H1 (cell line): Measurements from ENCODE around the gene ZNF423. TPM values are rescaled to one million over a fixed set of nuclear protein-coding genes. Genes with fewer than 3 reads are reported as not detected.
A peak's percentile ranks its signal among the peaks of the same experiment; 100 is the strongest.

Experiments used
- CTCF ChIA-PET: fragments of 300-600 bp; sonication (Branson Sonifier 250); formaldehyde crosslinking; loops from one replicate; lab custom pipeline; 2021; ENCODE audit not compliant: partially characterized antibody; lab: Charles Lee
- POLR2A ChIA-PET: fragments of 300-600 bp; sonication (Branson Sonifier 250); formaldehyde crosslinking; loops from one replicate; lab custom pipeline; 2021; ENCODE audit warnings: inconsistent platforms; ENCODE audit not compliant: partially characterized antibody; lab: Charles Lee
- DNase-seq, 2 experiments: peaks; one replicate each; pipeline versions ENCODE4 v3.0.0 to v3.0.0-alpha.2; 2010 to 2022; ENCODE audit warnings: low spot score in 2 of 2, low read depth in 1 of 2, mixed read lengths in 1 of 2
- FAIRE-seq: peaks from 2 replicates; lab custom pipeline; 2011; peaks lifted over from hg19 to GRCh38; lab: Jason Lieb, UNC
- H2AFZ ChIP-seq: 2 replicates; pipeline ENCODE4 v1.8.1; 2012; ENCODE audit warnings: low read length, inconsistent platforms
- H2AK5ac ChIP-seq: 2 replicates; pipeline ENCODE4 v1.6.1; 2013; ENCODE audit warnings: low read depth, low read length
- H2BK120ac ChIP-seq: replicated peaks from 2 replicates; pipeline ENCODE3; 2013; ENCODE audit warnings: low read depth, low read length, inconsistent platforms
- H2BK12ac ChIP-seq: 2 replicates; pipeline ENCODE4 v1.6.1; 2013; ENCODE audit warnings: low read depth, low read length
- H2BK15ac ChIP-seq: 2 replicates; pipeline ENCODE4 v1.6.1; 2013; ENCODE audit warnings: low read length
- H2BK20ac ChIP-seq: 2 replicates; pipeline ENCODE4 v1.6.1; 2013; ENCODE audit warnings: low read length
- H2BK5ac ChIP-seq: 2 replicates; pipeline ENCODE4 v1.6.1; 2013; ENCODE audit warnings: low read depth, low read length
- H3K14ac ChIP-seq: 2 replicates; pipeline ENCODE4 v1.6.1; 2013; ENCODE audit warnings: inconsistent platforms; ENCODE audit not compliant: insufficient read length
- H3K18ac ChIP-seq: 2 replicates; pipeline ENCODE4 v1.6.1; 2013; ENCODE audit warnings: low read length; ENCODE audit errors: extremely low read depth
- H3K23ac ChIP-seq: 2 replicates; pipeline ENCODE4 v1.6.1; 2013; ENCODE audit warnings: inconsistent platforms; ENCODE audit not compliant: insufficient read length
- H3K23me2 ChIP-seq: 2 replicates; pipeline ENCODE4 v1.6.1; 2013; ENCODE audit warnings: low read depth, low read length
- H3K27ac ChIP-seq: 2 replicates; pipeline ENCODE4 v1.6.1; 2011; ENCODE audit warnings: low read depth, low read length, inconsistent platforms
- H3K27me3 ChIP-seq, 4 experiments: replicated peaks in 1 of 4; 1 replicate in 1 of 4; 2 replicates in 3 of 4; pipeline versions ENCODE4 v1.6.1 to v1.8.1; 2011 to 2013; ENCODE audit warnings: low read length in 3 of 4, mild to moderate bottlenecking in 3 of 4, inconsistent platforms in 2 of 4, mixed read lengths in 2 of 4, moderate library complexity in 1 of 4; ENCODE audit not compliant: control insufficient read depth in 3 of 4, insufficient read depth in 3 of 4; ENCODE audit errors: extremely low read depth in 1 of 4
- H3K36me3 ChIP-seq, 4 experiments: 2 replicates each; pipeline versions ENCODE4 v1.6.1 to v1.8.1; 2011 to 2013; ENCODE audit warnings: mild to moderate bottlenecking in 4 of 4, low read length in 3 of 4, moderate library complexity in 2 of 4, control low read depth in 1 of 4, inconsistent platforms in 1 of 4; ENCODE audit not compliant: insufficient read depth in 4 of 4, control insufficient read depth in 2 of 4
- H3K4ac ChIP-seq: replicated peaks from 2 replicates; pipeline ENCODE3; 2013; ENCODE audit warnings: low read length, low read depth, mixed read lengths, inconsistent platforms; ENCODE audit not compliant: insufficient read length
- H3K4me1 ChIP-seq, 4 experiments: replicated peaks in 1 of 4; 1 replicate in 1 of 4; 2 replicates in 3 of 4; pipeline versions ENCODE4 v1.6.1 to v1.8.1; 2011 to 2013; ENCODE audit warnings: low read length in 3 of 4, inconsistent platforms in 2 of 4, mixed read lengths in 1 of 4; ENCODE audit not compliant: insufficient read depth in 4 of 4, control insufficient read depth in 3 of 4
- H3K4me2 ChIP-seq, 2 experiments: 2 replicates each; pipeline versions ENCODE4 v1.6.1 to v1.8.1; 2011 to 2013; ENCODE audit warnings: low read depth in 2 of 2, low read length in 2 of 2, control low read depth in 1 of 2, inconsistent platforms in 1 of 2, mild to moderate bottlenecking in 1 of 2; ENCODE audit not compliant: insufficient read depth in 1 of 2
- H3K4me3 ChIP-seq, 4 experiments: fragments of 200-600, 300-600 bp in 1 of 4; sonication (generic), shearing (Covaris generic), sonication (Bioruptor Twin) in 1 of 4; 2 replicates each; pipeline versions ENCODE4 v1.5.1 to v1.8.1; 2011 to 2016; ENCODE audit warnings: low read length in 4 of 4, low read depth in 3 of 4, control low read depth in 2 of 4, inconsistent platforms in 2 of 4, mild to moderate bottlenecking in 2 of 4, mixed read lengths in 1 of 4, moderate library complexity in 1 of 4; ENCODE audit not compliant: insufficient read depth in 2 of 4; ENCODE audit errors: extremely low read depth in 1 of 4
- H3K56ac ChIP-seq: replicated peaks from 2 replicates; pipeline ENCODE3; 2013; ENCODE audit warnings: low read depth, mild to moderate bottlenecking, mixed read lengths, low read length, inconsistent platforms; ENCODE audit not compliant: insufficient read length
- H3K79me1 ChIP-seq: 2 replicates; pipeline ENCODE4 v1.6.1; 2013; ENCODE audit warnings: low read depth, low read length, control low read depth
- H3K79me2 ChIP-seq, 2 experiments: 2 replicates each; pipeline versions ENCODE4 v1.6.1 to v1.8.1; 2012 to 2013; ENCODE audit warnings: low read length in 2 of 2, mild to moderate bottlenecking in 2 of 2, inconsistent platforms in 1 of 2; ENCODE audit not compliant: insufficient read depth in 2 of 2, control insufficient read depth in 1 of 2
- H3K9ac ChIP-seq, 4 experiments: replicated peaks in 1 of 4; 1 replicate in 1 of 4; 2 replicates in 3 of 4; pipeline versions ENCODE4 v1.6.1 to v1.8.1; 2011 to 2013; ENCODE audit warnings: low read depth in 3 of 4, low read length in 3 of 4, control low read depth in 2 of 4, mild to moderate bottlenecking in 2 of 4, moderate library complexity in 2 of 4, inconsistent platforms in 1 of 4; ENCODE audit errors: extremely low read depth in 1 of 4
- H3K9me3 ChIP-seq, 2 experiments: 2 replicates each; pipeline versions ENCODE4 v1.6.1 to v1.8.1; 2012 to 2013; ENCODE audit warnings: mild to moderate bottlenecking in 2 of 2, moderate library complexity in 2 of 2, control low read depth in 1 of 2, inconsistent platforms in 1 of 2, low read depth in 1 of 2, low read length in 1 of 2, mixed read lengths in 1 of 2; ENCODE audit not compliant: insufficient read depth in 2 of 2
- H4K20me1 ChIP-seq, 2 experiments: replicated peaks in 1 of 2; 2 replicates each; pipeline versions ENCODE3 to v1.8.1; 2011 to 2013; ENCODE audit warnings: inconsistent platforms in 2 of 2, low read length in 2 of 2, mild to moderate bottlenecking in 1 of 2; ENCODE audit not compliant: insufficient read depth in 2 of 2, control insufficient read depth in 1 of 2
- H4K5ac ChIP-seq: 2 replicates; pipeline ENCODE4 v1.6.1; 2013; ENCODE audit warnings: low read length, low read depth, mixed read lengths, inconsistent platforms; ENCODE audit not compliant: insufficient read length
- H4K8ac ChIP-seq: 2 replicates; pipeline ENCODE4 v1.8.0; 2013; ENCODE audit warnings: mild to moderate bottlenecking, moderate library complexity, low read length, inconsistent platforms; ENCODE audit not compliant: insufficient read depth; ENCODE audit errors: extremely low read depth
- H4K91ac ChIP-seq: replicated peaks from 2 replicates; pipeline ENCODE3; 2013; ENCODE audit warnings: low read length, mixed read lengths, inconsistent platforms; ENCODE audit not compliant: insufficient read length
- ATF3 ChIP-seq: IDR thresholded peaks from 2 replicates; pipeline ENCODE4 v1.6.1; 2011; ENCODE audit warnings: low read depth, mild to moderate bottlenecking, low read length; ENCODE audit not compliant: insufficient read depth
- CBX8 ChIP-seq: fragments of 300-800, 300-1000 bp; sonication (generic); IDR thresholded peaks from 2 replicates; pipeline ENCODE4 v1.7.1; 2016; ENCODE audit warnings: low read depth, low read length, borderline replicate concordance
- EZH2 ChIP-seq: fragments of 200-600 bp; sonication (generic); IDR thresholded peaks from 2 replicates; pipeline ENCODE4 v1.7.1; 2012; ENCODE audit warnings: low read depth, mild to moderate bottlenecking, moderate library complexity, low read length, inconsistent platforms; ENCODE audit not compliant: severe bottlenecking
- POU5F1 ChIP-seq: IDR thresholded peaks from 2 replicates; pipeline ENCODE4 v1.6.1; 2011; ENCODE audit warnings: low read depth, mild to moderate bottlenecking, low read length, moderate library complexity
- SIRT6 ChIP-seq: IDR thresholded peaks from one replicate; pipeline ENCODE4 v1.7.1; 2012; ENCODE audit warnings: low read length, inconsistent platforms
- TAF7 ChIP-seq: optimal IDR thresholded peaks from 2 replicates; pipeline ENCODE3; 2011; ENCODE audit warnings: low read depth, mild to moderate bottlenecking, inconsistent platforms, low read length, moderate library complexity, borderline replicate concordance
- WGBS, 2 experiments: shearing (Covaris generic) in 1 of 2; methylation state at CpG; one replicate each; pipeline versions ENCODE4 v1.1.6 to v1.1.7; 2013 to 2015; ENCODE audit warnings: low lambda C conversion rate in 2 of 2, mixed read lengths in 2 of 2, inconsistent platforms in 1 of 2, low coverage in 1 of 2, missing lambda C conversion rate in 1 of 2; ENCODE audit not compliant: insufficient replicate concordance in 2 of 2, insufficient coverage in 1 of 2, insufficient read length in 1 of 2; ENCODE audit errors: extremely low coverage in 1 of 2, missing lambda C conversion rate in 1 of 2; 5-methylcytosine and 5-hydroxymethylcytosine counted together
- polyA plus RNA-seq, 7 experiments: library from polyadenylated mRNA; depleted of rRNA in 3 of 7; stranded (reverse) in 5 of 7; unstranded in 2 of 7; fragments of >200 nt in 5 of 7; fragments of 200-250 nt in 2 of 7; gene quantifications; 1 replicate in 5 of 7; 2 replicates in 1 of 7; 4 replicates in 1 of 7; pipeline versions ENCODE4 v1.2.1 to v1.2.3, GENCODE V29; 2011 to 2013; ENCODE audit warnings: missing spikeins in 2 of 7, mixed read lengths in 2 of 7
- total RNA-seq: library from RNA; stranded (reverse); fragmentation: NEBNext Ultra II Directional; extraction: Animal tissue kit (Norgen Biotek cat#: 25700); gene quantifications from 2 replicates; pipeline ENCODE4 v1.2.1, GENCODE V29; 2021
- TF ChIP-seq, protein P1 (sequence below), 3 experiments: IDR thresholded peaks; 1 replicate in 2 of 3; 2 replicates in 1 of 3; pipeline versions ENCODE4 v1.5.1 to v1.6.1; 2011; ENCODE audit warnings: low read length in 3 of 3, mild to moderate bottlenecking in 3 of 3, inconsistent platforms in 2 of 3, low read depth in 1 of 3, moderate library complexity in 1 of 3; ENCODE audit not compliant: insufficient read depth in 1 of 3; ENCODE audit errors: control extremely low read depth in 1 of 3

Gene ZNF423
- total and polyA plus RNA-seq, 2 of the 8 experiments (the other 6 are each of a cell fraction or from before 2014, with no cell fraction given) = 38.2 to 52.3 TPM

DNA sequence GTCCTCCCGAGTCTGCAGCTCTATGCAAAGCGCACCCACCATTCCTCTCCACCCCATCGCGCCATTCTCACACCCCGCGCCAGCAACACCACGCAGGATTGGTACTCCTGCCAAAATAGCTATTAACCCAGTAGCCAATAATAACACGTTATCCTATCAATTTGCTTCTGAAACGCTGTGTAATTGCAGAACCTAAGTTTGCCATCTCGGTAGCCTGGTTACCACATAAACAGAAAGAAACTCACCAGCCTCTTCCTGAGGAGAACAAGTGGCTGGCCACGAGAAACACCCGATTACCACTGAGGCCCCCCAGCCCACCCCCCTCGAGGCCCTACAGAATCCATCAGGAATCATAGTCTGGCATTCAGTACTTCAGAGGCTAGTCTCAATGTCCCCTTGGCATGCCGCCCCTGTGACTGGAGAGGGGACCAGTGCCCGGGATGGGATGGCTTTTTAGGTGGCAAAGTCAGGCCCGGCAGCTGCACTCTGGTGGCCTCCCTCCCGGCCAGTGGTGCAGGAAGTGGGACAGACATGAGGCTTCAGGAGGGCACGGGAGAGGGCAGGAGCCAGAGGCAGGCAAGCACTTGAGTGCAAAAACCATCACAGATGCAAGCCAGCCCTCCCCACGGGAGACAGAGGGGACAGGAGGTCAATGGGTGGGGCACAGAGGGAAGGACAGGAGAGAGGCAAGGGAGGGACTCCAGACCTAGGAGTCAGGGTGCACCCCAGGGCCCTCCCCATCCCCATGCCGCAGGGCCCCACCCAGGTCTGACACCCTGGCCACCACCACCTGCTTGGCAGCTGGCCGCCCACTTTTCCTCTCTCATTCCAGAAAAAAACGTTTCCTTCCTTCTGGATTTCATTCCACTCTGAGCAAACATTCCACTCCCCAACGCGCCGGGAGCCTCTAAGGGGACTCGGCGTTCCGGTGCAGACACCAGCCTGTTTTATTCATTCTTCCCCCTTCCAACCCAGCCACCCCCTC is 192.5 kb downstream of the ZNF423 start:
- FAIRE-seq (no peak), DNase-seq (no peak)
- H3K27me3 ChIP-seq = no peaks in the 10 kb centered on the region
- H4K20me1 ChIP-seq = peaks cover 2 to 3% of the 10 kb centered on the region in 2 experiments
- WGBS, 2 experiments = 86% methylated on average over 22 of the region's 28 CpGs; no CpG with 5 or more reads in 1 of the 2 experiments
- peaks cover 2% of the 10 kb centered on the region for H3K79me1 ChIP-seq
- no peak overlapping the region for H3K27ac ChIP-seq
- H3K9me3 ChIP-seq = no peaks in the 10 kb centered on the region
- H2BK5ac ChIP-seq = 0 out of 2 replicates have a peak overlapping the region, but pooled peaks have one; percentile 44
- no peak overlapping the region for H3K4ac ChIP-seq
- POLR2A ChIA-PET = no interaction called here
- H3K9ac ChIP-seq = no peak overlapping the region
- H3K23me2 ChIP-seq = no peaks in the 10 kb centered on the region
- no peak overlapping the region for H3K4me3 ChIP-seq
- H4K91ac ChIP-seq = no peak overlapping the region
- no peak overlapping the region for H2BK120ac ChIP-seq
- H2BK12ac ChIP-seq = 0 out of 2 replicates have a peak overlapping the region, but pooled peaks have one; percentile 39
- H3K36me3 ChIP-seq = no peaks in the 10 kb centered on the region
- peaks cover 0 to 5% of the 10 kb centered on the region in 2 experiments; a peak in 1 of 4 replicates for H3K79me2 ChIP-seq
- no peak overlapping the region for H3K18ac ChIP-seq
- H3K56ac ChIP-seq = no peak overlapping the region
- H3K14ac ChIP-seq = no peak overlapping the region
- peak overlapping the region; percentile 58; the same call in 1 of the 2 replicates for H4K8ac ChIP-seq
- H2BK15ac ChIP-seq = peak overlapping the region; percentile 81; the same call in 1 of the 2 replicates
- peaks cover 0 to 18% (median 13%) of the 10 kb centered on the region in 4 experiments; a peak in 6 of 7 replicates for H3K4me1 ChIP-seq
- H2AFZ ChIP-seq = no peak overlapping the region
- no peak overlapping the region for H2AK5ac ChIP-seq
- CTCF ChIA-PET = interaction anchor here (0.8 to 1.1 kb wide), 3 partner anchors 9 to 140 kb away, joined by 3 read pairs; no protein-coding TSS in a partner anchor
- no peak overlapping the region for H3K4me2 ChIP-seq
- H2BK20ac ChIP-seq = no peak overlapping the region
- H3K23ac ChIP-seq = no peak overlapping the region
- H4K5ac ChIP-seq = no peak overlapping the region
- TF ChIP-seq, protein P1, sequence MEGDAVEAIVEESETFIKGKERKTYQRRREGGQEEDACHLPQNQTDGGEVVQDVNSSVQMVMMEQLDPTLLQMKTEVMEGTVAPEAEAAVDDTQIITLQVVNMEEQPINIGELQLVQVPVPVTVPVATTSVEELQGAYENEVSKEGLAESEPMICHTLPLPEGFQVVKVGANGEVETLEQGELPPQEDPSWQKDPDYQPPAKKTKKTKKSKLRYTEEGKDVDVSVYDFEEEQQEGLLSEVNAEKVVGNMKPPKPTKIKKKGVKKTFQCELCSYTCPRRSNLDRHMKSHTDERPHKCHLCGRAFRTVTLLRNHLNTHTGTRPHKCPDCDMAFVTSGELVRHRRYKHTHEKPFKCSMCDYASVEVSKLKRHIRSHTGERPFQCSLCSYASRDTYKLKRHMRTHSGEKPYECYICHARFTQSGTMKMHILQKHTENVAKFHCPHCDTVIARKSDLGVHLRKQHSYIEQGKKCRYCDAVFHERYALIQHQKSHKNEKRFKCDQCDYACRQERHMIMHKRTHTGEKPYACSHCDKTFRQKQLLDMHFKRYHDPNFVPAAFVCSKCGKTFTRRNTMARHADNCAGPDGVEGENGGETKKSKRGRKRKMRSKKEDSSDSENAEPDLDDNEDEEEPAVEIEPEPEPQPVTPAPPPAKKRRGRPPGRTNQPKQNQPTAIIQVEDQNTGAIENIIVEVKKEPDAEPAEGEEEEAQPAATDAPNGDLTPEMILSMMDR (IDR thresholded peaks at IDR 0.05; ENCODE audit: control extremely low read depth in 1 of 3, insufficient read depth in 1 of 3, low read depth in 1 of 3, low read length in 3 of 3) = no peak
- TF ChIP-seq TAF7 (no peak), POU5F1 (no peak), EZH2 (no peak), ATF3 (no peak), SIRT6 (no peak), CBX8 (no peak)
